Measurements from ENCODE around the gene LRRFIP1. TPM values are rescaled to one million over a fixed set of nuclear protein-coding genes. Genes with fewer than 3 reads are reported as not detected.
A peak's percentile ranks its signal among the peaks of the same experiment; 100 is the strongest.
"Not testable (repeated sequence)": the region's sequence is repeated elsewhere in the genome, so short reads cannot be mapped to it uniquely, and the experiment has no call there.

LRRFIP1 gene
- total RNA-seq, 1 donor from 2014 or later = 76.3 TPM

DNA sequence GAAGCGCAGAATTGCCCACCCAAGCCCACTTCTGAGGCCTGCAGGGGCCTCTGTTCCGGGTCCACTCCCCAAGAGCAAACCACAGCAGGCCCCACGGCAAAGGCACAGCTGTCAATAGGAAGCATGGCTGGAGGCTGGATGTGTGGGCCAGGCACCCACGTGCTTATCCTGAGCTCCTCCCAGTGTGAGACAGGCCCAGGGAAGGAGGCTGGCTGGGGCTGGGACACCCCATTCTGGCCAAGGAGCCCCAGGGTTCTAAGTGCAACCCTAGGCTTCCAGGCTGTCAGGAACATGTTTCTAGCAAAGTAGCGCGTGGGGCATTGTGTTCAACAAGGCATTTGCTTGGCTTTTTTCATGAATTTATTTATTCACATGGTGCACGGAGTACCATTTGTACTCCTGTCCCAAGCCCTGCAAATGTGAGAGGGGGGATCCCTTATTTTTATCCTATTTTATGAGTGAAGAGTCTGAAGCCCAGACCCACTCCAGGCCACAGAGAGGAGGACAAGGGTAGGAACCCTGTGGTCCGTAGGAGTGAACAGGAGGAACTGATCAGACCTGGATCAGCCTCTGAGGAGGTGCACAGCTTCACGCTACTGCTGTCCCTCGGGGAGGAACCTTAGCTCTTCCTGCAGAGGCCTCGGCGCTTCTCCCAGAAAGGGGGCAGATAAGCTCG, 30.7 kb upstream of the LRRFIP1 start:
- DNase-seq (ENCODE audit: low spot score) = no peak

DNA sequence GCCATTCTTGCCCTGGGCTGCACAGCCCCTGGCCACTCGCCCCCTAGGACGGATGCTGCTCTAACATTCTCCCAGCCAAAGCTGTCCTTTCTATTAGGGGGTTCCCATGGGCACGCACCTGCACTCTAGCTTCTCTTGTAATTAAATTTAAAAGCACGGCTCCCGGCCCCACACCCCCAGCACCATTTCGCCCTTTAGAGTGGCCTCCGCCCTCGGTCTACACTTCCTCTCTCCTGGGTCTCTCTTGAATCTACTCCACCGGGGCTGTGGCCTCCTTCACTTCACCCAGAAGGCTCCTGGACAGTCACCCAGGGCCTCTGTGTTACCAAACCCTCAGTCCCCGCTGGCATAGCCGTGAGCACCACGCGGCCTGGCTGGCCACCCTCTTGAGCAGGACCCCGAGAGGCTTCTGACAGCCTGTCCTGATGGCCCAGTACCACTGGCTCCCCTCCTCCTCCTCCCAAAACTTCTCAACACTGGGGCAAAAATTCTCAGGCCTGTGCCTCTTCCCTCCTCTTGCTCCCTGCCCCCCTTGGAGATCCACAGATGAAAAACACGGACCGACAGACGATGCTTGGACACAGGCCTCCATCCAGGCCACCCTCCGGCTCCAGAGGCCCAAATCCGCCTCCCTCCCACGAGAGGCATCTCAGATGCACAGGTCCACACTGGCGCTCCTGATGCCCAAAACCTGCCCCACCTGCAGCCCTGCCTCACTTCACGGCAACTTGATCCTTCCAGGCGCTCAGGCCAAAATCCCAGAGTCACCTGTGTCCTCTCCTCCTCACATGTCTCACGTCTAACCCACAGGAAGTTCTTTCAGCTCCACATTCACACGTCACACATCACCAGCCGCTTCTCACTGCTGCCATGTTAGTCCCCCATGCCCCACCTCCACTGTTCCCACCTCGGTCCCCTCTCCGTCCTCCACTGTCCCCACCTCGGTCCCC, 29.9 kb upstream of the LRRFIP1 start:
- DNase-seq (ENCODE audit: low spot score) = no peak

GRCh38 chr2:237598468-237599208, 28.7 kb upstream of the LRRFIP1 start:
- DNase-seq (ENCODE audit: low spot score) = no peak

- DNase-seq (ENCODE audit: low spot score) = no peak
These were observed 27.8 kb upstream of the LRRFIP1 start for GRCh38 chr2:237599465-237600110.

DNA sequence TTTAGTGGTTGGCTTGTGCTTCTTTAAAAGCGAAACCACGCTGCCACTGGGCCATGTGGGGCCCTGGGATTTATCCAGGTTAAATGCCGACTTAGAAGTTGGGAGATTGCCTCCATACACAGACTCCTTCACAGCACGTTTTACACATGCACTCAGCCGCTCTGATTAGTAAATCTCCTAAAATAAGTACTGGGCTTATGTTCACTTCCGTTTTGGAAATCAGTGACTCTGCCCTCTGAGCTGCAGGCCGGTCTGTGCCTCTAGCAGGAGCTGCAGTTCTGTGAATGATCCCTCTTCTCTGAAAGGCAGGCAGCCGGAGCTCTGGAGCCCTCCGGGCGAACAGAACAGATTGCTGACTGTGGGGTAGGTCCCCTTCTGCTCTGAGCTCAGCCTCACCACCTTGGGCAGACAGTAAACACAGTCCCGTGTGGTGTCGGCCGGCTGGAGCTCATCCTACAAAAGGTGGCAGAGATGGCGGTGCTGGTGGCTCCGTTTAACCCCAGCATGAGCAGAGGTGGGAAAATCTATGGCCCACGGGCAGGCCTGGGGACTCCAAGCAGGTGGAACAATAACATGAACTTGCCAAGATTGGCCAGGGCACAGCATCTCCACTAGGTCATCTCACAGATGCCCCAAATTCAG, 27.1 kb upstream of the LRRFIP1 start:
- peak; percentile 90 for DNase-seq (ENCODE audit: low spot score)

- no peak for DNase-seq (ENCODE audit: low spot score)
These were observed 25.8 kb upstream of the LRRFIP1 start for GRCh38 chr2:237601453-237602116.

DNA sequence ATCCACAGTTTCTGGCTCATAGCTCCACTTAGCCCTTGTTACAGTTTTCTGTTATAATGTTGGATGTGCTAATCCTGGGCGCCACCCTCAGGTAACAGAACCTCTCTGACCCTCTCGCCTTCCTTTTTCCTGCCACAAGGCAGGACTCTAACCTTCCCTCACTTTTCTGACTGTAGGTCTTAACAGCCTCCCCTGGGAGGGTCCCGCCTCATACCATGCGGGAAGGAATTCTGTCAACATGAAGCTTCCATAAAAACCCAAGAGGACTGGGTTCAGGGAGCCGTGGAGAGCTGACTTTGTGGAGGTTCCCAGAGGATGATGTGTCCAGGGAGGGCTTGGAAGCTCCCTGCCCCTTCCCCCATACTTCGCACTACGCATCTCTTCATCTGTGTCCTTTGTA, 25.0 kb upstream of the LRRFIP1 start:
- no peak for DNase-seq (ENCODE audit: low spot score)

DNA sequence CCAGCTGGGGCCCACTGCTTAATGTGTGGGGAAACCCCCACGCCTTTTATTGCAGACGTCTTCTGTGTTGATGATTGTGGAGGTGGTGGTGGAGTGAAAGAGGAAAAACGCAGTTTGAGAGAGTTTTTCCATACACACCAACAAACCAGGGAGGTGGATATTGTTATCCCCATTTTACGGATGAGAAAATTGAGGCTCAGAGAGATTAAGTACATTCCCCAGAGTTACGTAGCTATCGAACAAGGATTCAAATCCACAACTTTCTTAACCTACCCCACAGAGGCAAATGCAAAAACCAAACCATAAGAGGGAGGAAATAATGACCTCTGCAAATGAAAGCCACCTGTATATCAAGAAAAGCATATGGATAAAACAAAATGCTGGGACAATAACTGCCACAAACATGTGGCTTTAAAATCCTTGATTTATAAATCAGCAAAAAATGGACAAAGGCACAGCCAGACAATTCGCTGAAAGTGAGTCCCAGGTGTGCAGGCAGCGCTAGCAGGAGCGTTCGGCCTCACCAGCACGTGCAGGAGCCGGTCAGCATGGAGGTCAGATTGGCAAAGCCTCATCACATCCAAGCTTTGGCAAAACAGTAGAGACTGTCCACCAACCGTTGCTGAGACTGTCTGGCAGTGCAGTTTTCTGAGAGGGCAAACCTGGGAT, 24.2 kb upstream of the LRRFIP1 start:
- DNase-seq (ENCODE audit: low spot score) = no peak

- peak; percentile 57 for DNase-seq (ENCODE audit: low spot score)
These were observed 23.5 kb upstream of the LRRFIP1 start for GRCh38 chr2:237603718-237604362.

DNA sequence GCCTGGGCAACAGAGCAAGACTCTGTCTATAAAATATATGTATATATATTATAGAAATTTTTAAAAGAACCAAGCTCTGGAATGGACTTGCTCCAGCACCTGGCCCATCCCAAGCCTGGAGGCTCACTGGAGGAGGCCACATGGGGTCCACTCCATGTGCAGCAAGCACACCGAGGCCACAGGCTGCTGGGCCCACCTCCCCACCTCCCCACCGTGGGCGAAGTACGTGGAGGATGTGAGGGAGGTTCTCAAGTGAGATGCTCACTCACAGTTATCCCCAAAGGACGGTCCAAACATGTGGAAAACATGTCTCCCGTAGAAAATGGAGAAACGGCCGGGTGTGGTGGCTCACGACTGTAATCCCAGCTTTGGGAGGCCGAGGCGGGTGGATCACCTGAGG, 23.0 kb upstream of the LRRFIP1 start:
- DNase-seq (ENCODE audit: low spot score) = no peak

DNA sequence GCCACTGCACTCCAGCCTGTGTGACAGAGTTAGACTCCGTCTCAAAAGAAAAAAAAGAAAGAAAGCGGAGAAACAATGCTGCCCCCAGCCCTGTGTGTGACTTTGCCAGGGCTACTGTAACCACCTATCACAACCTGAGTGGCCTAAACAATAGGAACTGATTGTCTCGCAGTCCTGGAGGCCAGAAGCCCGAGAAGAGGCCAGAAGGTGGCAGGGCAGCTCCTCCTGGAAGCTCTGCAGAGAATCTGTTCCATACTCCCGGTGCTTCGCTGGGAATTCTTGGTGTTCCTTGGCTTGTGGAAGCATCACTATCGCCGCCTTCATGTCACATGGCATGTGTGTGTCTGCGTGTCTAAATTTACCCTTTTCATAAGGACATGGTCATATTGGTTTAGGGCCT, 22.4 kb upstream of the LRRFIP1 start:
- DNase-seq (ENCODE audit: low spot score) = no peak

GRCh38 chr2:237606522-237606921, 20.9 kb upstream of the LRRFIP1 start:
- not testable (repeated sequence) for DNase-seq (ENCODE audit: low spot score)

DNA sequence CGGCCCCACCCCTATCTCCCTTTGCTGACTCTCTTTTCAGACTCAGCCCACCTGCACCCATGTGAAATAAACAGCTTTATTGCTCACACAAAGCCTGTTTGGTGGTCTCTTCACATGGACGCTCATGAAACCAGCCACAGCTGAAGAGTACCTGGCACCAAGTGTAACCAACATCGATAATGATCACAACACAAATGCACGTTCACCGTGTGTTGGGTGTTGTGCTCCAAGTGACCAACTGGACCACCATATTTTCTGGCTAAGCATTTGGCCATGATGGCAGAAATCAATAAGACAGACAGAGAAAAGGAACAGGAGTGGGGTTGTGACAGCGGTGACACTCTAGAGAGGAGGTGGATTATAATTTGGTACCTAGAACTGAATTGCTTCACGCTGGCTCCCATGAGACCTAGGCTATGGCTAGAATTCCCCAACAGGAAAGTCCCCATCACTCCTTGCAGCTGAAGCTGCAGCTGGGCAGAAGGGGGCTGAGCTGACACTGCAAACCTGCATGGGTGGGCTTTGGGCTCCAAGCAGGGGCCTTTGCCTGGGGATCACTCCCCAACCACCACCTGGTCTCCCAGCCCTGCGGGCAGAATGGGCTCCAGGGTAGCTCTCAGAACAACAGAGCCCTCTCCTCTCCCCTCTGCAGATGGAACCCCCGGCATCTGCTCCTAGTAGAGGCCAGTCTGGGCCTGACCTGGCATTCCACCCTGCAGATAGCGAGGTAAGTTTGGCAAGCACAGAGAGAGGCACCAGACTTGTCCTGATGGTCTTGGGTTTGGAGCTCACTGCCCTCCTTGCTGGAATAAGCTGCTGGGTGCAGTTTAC, 14.6 kb upstream of the LRRFIP1 start:
- no peak for DNase-seq (ENCODE audit: low spot score)

DNA sequence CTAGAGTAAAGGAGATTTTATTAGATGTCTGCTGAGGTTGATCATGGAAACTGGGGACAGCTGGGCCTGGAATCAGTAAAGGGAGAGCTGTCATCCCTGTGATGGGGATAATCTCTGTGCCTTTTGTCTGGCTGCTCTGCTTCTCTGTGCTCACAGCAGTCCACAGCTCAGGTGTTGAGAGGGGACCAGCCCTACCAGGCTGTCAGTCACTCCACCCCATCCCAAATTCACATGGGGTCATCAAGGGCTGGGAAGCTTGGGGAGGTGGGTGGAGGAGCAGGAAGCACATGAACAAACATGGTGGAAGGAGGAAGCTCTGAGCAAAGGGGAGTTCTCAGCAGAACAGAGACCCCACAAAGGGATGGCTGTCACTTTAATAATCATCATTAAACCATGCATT, 13.7 kb upstream of the LRRFIP1 start:
- DNase-seq (ENCODE audit: low spot score) = no peak

DNA sequence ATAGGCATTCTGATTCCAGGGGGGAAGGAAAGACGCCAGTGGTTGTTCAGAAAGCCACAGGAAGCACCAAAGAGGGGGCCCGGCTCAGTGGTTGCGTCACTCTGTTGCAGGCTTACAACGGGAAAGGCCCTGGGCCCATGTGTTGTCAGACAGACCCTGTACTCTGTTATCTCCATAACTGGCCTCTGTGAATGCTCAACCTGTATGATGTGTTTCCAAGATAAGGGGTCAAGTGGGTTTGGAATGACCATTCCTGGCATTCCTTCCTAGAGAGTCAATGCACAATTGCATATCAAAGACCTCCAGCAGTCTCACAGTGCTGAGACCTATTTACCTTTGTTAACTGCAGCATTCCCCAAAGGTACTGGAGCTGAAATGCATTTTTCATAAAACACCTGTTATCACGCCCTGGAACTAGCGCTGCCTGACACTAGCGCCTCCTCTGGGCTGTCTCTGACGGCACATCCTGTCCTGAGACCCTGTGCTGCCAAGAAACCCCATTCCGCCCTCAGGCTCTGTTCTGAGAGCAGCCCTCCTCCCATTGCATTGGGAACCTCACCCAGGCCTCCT, 13.2 kb upstream of the LRRFIP1 start:
- DNase-seq (ENCODE audit: low spot score) = no peak

DNA sequence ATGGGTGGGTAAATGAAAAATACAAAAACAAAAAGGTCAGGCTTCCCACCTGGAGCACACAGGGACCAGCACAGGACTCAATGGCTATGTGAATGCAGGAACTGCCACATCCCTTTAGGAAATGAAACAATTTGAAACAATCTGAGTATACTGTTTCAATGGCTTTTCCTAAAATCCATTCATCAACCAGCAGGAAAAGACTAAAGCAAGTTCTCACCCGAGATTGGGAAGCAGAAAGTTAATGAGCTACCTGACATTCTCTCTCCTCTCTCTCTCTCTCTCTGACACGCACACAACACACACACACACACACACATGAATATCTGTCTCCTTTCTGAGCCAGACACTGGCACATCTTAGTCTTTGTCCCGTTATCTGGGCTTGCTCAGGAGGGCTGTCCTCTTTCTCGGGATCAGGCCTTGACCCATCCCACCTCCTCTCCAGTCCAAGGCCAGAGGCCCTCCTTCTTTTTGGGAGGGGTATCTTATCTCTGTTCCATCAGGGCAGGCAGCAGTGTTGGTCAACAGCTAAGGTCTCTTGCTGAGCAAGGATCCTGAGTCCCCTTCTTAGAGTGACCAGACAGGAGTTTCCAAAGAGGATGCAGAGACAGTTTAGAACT, 11.6 kb upstream of the LRRFIP1 start:
- no peak for DNase-seq (ENCODE audit: low spot score)

GRCh38 chr2:237616373-237616733, 11.0 kb upstream of the LRRFIP1 start:
- DNase-seq (ENCODE audit: low spot score) = no peak

Measured in umbilical cord (tissue), 2 donors.